GM18520 (cell line): ENCODE results near the gene PUSL1.

ENCODE experiments used
- ATAC-seq: cut with Tn5 transposase; IDR thresholded peaks from one replicate; pipeline ENCODE4 v1.9.1; 2021; ENCODE audit not compliant: unreplicated experiment

The PUSL1 gene

GRCh38 chr1:1349256-1350012 is 41.0 kb downstream of the PUSL1 start, which contains the start of gene DVL1:
Gene DVL1 (minus strand): TSS chr1:1349418. CDS start chr1:1349065, 353 bp downstream.
- peak; percentile 49 for ATAC-seq

- ATAC-seq: no peak
Measured at GRCh38 chr1:1351511-1352427, 43.4 kb downstream of the PUSL1 start.

- ATAC-seq: no peak
Measured at GRCh38 chr1:1352786-1353388, 44.5 kb downstream of the PUSL1 start.

GRCh38 chr1:1353389-1354151 is 45.2 kb downstream of the PUSL1 start:
- ATAC-seq: no peak

- ATAC-seq: no peak
Measured at GRCh38 chr1:1354271-1355247, 46.2 kb downstream of the PUSL1 start.

GRCh38 chr1:1355416-1355815 is 47.0 kb downstream of the PUSL1 start:
- no peak for ATAC-seq

GRCh38 chr1:1356166-1356795 is 47.9 kb downstream of the PUSL1 start:
- no peak for ATAC-seq

- no peak for ATAC-seq
Measured at GRCh38 chr1:1356796-1357401, 48.5 kb downstream of the PUSL1 start.

GRCh38 chr1:1357871-1358432 is 49.6 kb downstream of the PUSL1 start:
- ATAC-seq: no peak

GRCh38 chr1:1358433-1359271 is 50.3 kb downstream of the PUSL1 start, which contains the start of gene MXRA8:
Gene MXRA8 (minus strand): TSS chr1:1358555. CDS start chr1:1358504, 51 bp downstream.
- ATAC-seq: no peak

GRCh38 chr1:1359308-1359663 is 50.9 kb downstream of the PUSL1 start:
- no peak for ATAC-seq

- ATAC-seq: no peak
Measured at GRCh38 chr1:1359664-1360468, 51.5 kb downstream of the PUSL1 start.

GRCh38 chr1:1360506-1361169 is 52.2 kb downstream of the PUSL1 start:
- ATAC-seq: no peak
